DMS114 treated with DMSO at 0.1 percent for 48 hours (cell line): ENCODE data around the gene DUS1L.

Source experiments
- DNase-seq: peaks from one replicate; lab custom pipeline; 2025; ENCODE audit not compliant: unreplicated experiment; lab: John Stamatoyannopoulos, UW

Gene DUS1L

GRCh38 chr17:82088838-82089722, 23.5 kb upstream of the DUS1L start:
- no peak for DNase-seq

GRCh38 chr17:82087961-82088837, 22.6 kb upstream of the DUS1L start:
- no peak for DNase-seq

- DNase-seq = no peak
Measured at GRCh38 chr17:82086941-82087906, 21.6 kb upstream of the DUS1L start.

- no peak for DNase-seq
Measured at GRCh38 chr17:82085931-82086764, 20.5 kb upstream of the DUS1L start.

- no peak for DNase-seq
Measured at GRCh38 chr17:82085031-82085861, 19.6 kb upstream of the DUS1L start.

- no peak for DNase-seq
Measured at GRCh38 chr17:82084373-82085030, 18.9 kb upstream of the DUS1L start.

- DNase-seq = no peak
Measured at GRCh38 chr17:82083533-82084359, 18.1 kb upstream of the DUS1L start.

GRCh38 chr17:82083009-82083408, 17.4 kb upstream of the DUS1L start:
- no peak for DNase-seq

GRCh38 chr17:82082456-82082855, 16.9 kb upstream of the DUS1L start:
- DNase-seq = no peak

- DNase-seq = no peak
Measured at GRCh38 chr17:82081966-82082365, 16.4 kb upstream of the DUS1L start.

- DNase-seq = no peak
Measured at GRCh38 chr17:82081546-82081945, 15.9 kb upstream of the DUS1L start.

GRCh38 chr17:82080789-82081464, 15.3 kb upstream of the DUS1L start:
- DNase-seq = no peak

GRCh38 chr17:82080048-82080788, 14.6 kb upstream of the DUS1L start:
- no peak for DNase-seq

- DNase-seq = no peak
Measured at GRCh38 chr17:82079001-82079677, 13.5 kb upstream of the DUS1L start.

- DNase-seq = no peak
Measured at GRCh38 chr17:82078433-82078832, 12.8 kb upstream of the DUS1L start.
